Measurements from ENCODE around the gene TBC1D21.

- no peak for TF ChIP-seq EZH2 (IDR thresholded peaks at IDR 0.05; ENCODE audit: borderline replicate concordance, low read depth, low read length, poor library complexity, severe bottlenecking)
- no peak for TF ChIP-seq CTCF (conservative IDR thresholded peaks at IDR 0.05; ENCODE audit: low read depth, low read length)
These were observed 8.0 kb upstream of the TBC1D21 start for GRCh38 chr15:73865379-73865778.

Measured in A673 (cell line).